HL-60 (cell line): ENCODE data around the gene ACE2.

Source experiments
- DNase-seq, 2 experiments: peaks; one replicate each; pipeline ENCODE4 v3.0.0-alpha.2; 2010 to 2020; ENCODE audit warnings: low read depth in 1 of 2, low spot score in 1 of 2
- H3K27ac ChIP-seq: fragments of 250-450 bp; sonication (Bioruptor Pico); replicated peaks from 2 replicates; pipeline ENCODE4 v1.5.1; 2020; ENCODE audit warnings: mild to moderate bottlenecking, moderate library complexity
- H3K27me3 ChIP-seq: fragments of 250-450 bp; sonication (Bioruptor Pico); 2 replicates; pipeline ENCODE4 v1.5.1; 2021; ENCODE audit warnings: mild to moderate bottlenecking, moderate library complexity; ENCODE audit not compliant: insufficient read depth, poor library complexity, severe bottlenecking
- H3K4me3 ChIP-seq: replicated peaks from 2 replicates; pipeline ENCODE4 v1.5.1; 2011; ENCODE audit warnings: mild to moderate bottlenecking, control low read depth, low read length; ENCODE audit not compliant: insufficient read depth
- CTCF ChIP-seq: IDR thresholded peaks from one replicate; pipeline ENCODE4 v1.5.1; 2011; ENCODE audit warnings: low read length, control low read depth, inconsistent platforms; ENCODE audit not compliant: insufficient read depth
- GABPA ChIP-seq: IDR thresholded peaks from 2 replicates; pipeline ENCODE4 v1.6.1; 2012; ENCODE audit warnings: low read depth
- POLR2AphosphoS5 ChIP-seq: IDR thresholded peaks from 2 replicates; pipeline ENCODE4 v1.6.1; 2012; ENCODE audit warnings: low read depth
- REST ChIP-seq: IDR thresholded peaks from 2 replicates; pipeline ENCODE4 v1.6.1; 2012; ENCODE audit warnings: low read depth; ENCODE audit not compliant: insufficient replicate concordance
- SPI1 ChIP-seq: IDR thresholded peaks from 2 replicates; pipeline ENCODE4 v1.6.1; 2012; ENCODE audit warnings: low read depth, mild to moderate bottlenecking, borderline replicate concordance

ACE2 gene

GRCh38 chrX:15523088-15523487 is 77.7 kb downstream of the ACE2 start:
- Histone ChIP-seq H3K27me3 (peaks cover 9% of the 10 kb centered on the region), H3K27ac (no peak overlapping the region), H3K4me3 (no peak overlapping the region)
- DNase-seq, result no peak
- no peak for TF ChIP-seq SPI1
- no peak for TF ChIP-seq GABPA
- TF ChIP-seq REST, result no peak
- TF ChIP-seq POLR2AphosphoS5, result no peak
- no peak for TF ChIP-seq CTCF

GRCh38 chrX:15522464-15522863 is 78.3 kb downstream of the ACE2 start:
- H3K4me3 ChIP-seq, result no peak overlapping the region
- peaks cover 9% of the 10 kb centered on the region for H3K27me3 ChIP-seq
- TF ChIP-seq SPI1 (no peak), REST (no peak), CTCF (no peak), GABPA (no peak), POLR2AphosphoS5 (no peak)
- H3K27ac ChIP-seq, result no peak overlapping the region
- DNase-seq, result no peak

- DNase-seq, result no peak
- TF ChIP-seq CTCF (no peak), SPI1 (no peak), GABPA (no peak)
- Histone ChIP-seq H3K27me3 (peaks cover 4% of the 10 kb centered on the region), H3K27ac (no peak overlapping the region), H3K4me3 (no peak overlapping the region)
Measured at GRCh38 chrX:15515931-15516330, 84.8 kb downstream of the ACE2 start.

GRCh38 chrX:15514279-15514678 is 86.5 kb downstream of the ACE2 start:
- DNase-seq, result no peak
- TF ChIP-seq REST, result no peak
- no peak for TF ChIP-seq POLR2AphosphoS5
- no peak for TF ChIP-seq GABPA
- H3K4me3 ChIP-seq, result no peak overlapping the region
- H3K27ac ChIP-seq, result no peak overlapping the region
- H3K27me3 ChIP-seq, result peaks cover 3% of the 10 kb centered on the region
